K562 (cell line): ENCODE data around the gene POR. TPM values are rescaled to one million over a fixed set of nuclear protein-coding genes. Genes with fewer than 3 reads are reported as not detected.

Experiments used
- ATAC-seq: fragments of 200-7000 bp; cut with Tn5 transposase; 3 replicates; pipeline ENCODE4 v1.9.1; 2020; ENCODE audit warnings: moderate library complexity
- BruUV-seq: library from RNA; stranded (reverse); fragments of 400-500 nt; replicated peaks from 2 replicates; lab custom pipeline; 2021; lab: Mats Ljungman, UMichigan
- CTCF ChIA-PET: fragments of 300-600 bp; formaldehyde crosslinking; extraction: SDS; loops from one replicate; lab custom pipeline; 2021; ENCODE audit warnings: low intra/inter-chr PET ratio; lab: Yijun Ruan, JAX
- POLR2A ChIA-PET: fragments of 300-600, 350-650 bp; sonication (Branson Sonifier 250); formaldehyde crosslinking; extraction: SDS; loops from one replicate; lab custom pipeline; 2021; ENCODE audit warnings: antibody characterized with exemption, inconsistent platforms; lab: Yijun Ruan, JAX
- DNase-seq, 4 experiments: peaks; one replicate each; pipeline versions ENCODE4 v3.0.0 to v3.0.0-alpha.2; 2011 to 2018; ENCODE audit warnings: low spot score in 3 of 4, mixed read lengths in 3 of 4; ENCODE audit errors: extremely low read depth in 1 of 4
- FAIRE-seq: peaks from 2 replicates; lab custom pipeline; 2011; peaks lifted over from hg19 to GRCh38; lab: Jason Lieb, UNC
- H2AFZ ChIP-seq: 2 replicates; pipeline ENCODE4 v1.6.0; 2011; ENCODE audit warnings: low read depth, low read length, control low read depth, inconsistent platforms
- H3K27ac ChIP-seq: fragments of 200-600 bp; 3 replicates; pipeline ENCODE4 v1.8.0; 2011; ENCODE audit warnings: low read depth, mild to moderate bottlenecking, control low read depth, inconsistent platforms, low read length, moderate library complexity, mixed read lengths; ENCODE audit errors: extremely low read depth
- H3K27me3 ChIP-seq, 2 experiments: fragments of 300-600 bp in 1 of 2; 2 replicates in 1 of 2; 3 replicates in 1 of 2; pipeline versions ENCODE4 v1.6.0 to v1.8.0; 2011; ENCODE audit warnings: inconsistent platforms in 2 of 2, low read length in 2 of 2, mild to moderate bottlenecking in 1 of 2, mixed read lengths in 1 of 2, moderate library complexity in 1 of 2; ENCODE audit not compliant: control insufficient read depth in 2 of 2, insufficient read depth in 2 of 2
- H3K36me3 ChIP-seq: fragments of 300-600 bp; 3 replicates; pipeline ENCODE4 v1.8.0; 2011; ENCODE audit warnings: mild to moderate bottlenecking, low read length, inconsistent platforms; ENCODE audit not compliant: control insufficient read depth, insufficient read depth
- H3K4me1 ChIP-seq, 2 experiments: fragments of 200-600 bp in 1 of 2; replicated peaks in 1 of 2; 2 replicates in 1 of 2; 3 replicates in 1 of 2; pipeline versions ENCODE4 v1.5.1 to v1.8.0; 2011; ENCODE audit warnings: inconsistent platforms in 2 of 2, low read length in 2 of 2, mild to moderate bottlenecking in 1 of 2, mixed read lengths in 1 of 2, moderate library complexity in 1 of 2; ENCODE audit not compliant: control insufficient read depth in 2 of 2, insufficient read depth in 2 of 2
- H3K4me2 ChIP-seq: 2 replicates; pipeline ENCODE4 v1.6.1; 2011; ENCODE audit warnings: low read length, control low read depth, inconsistent platforms, mixed read lengths; ENCODE audit not compliant: insufficient read depth
- H3K4me3 ChIP-seq: fragments of 200-600 bp; sonication (generic), shearing (Covaris generic); 2 replicates; pipeline ENCODE4 v1.5.1; 2016; ENCODE audit warnings: control low read depth, inconsistent platforms
- H3K79me2 ChIP-seq: fragments of 200-600 bp; 3 replicates; pipeline ENCODE4 v1.8.0; 2011; ENCODE audit warnings: low read length, inconsistent platforms; ENCODE audit not compliant: control insufficient read depth, insufficient read depth
- H3K9ac ChIP-seq, 2 experiments: 2 replicates each; pipeline versions ENCODE4 v1.6.0 to v1.6.1; 2011; ENCODE audit warnings: low read depth in 2 of 2, low read length in 2 of 2, control low read depth in 1 of 2, inconsistent platforms in 1 of 2, mild to moderate bottlenecking in 1 of 2, mixed read lengths in 1 of 2; ENCODE audit not compliant: insufficient read depth in 1 of 2
- H3K9me1 ChIP-seq: one replicate; pipeline ENCODE4 v1.6.0; 2011; ENCODE audit warnings: inconsistent platforms, mild to moderate bottlenecking, low read length, moderate library complexity; ENCODE audit not compliant: control insufficient read depth, insufficient read depth
- H3K9me3 ChIP-seq: replicated peaks from 2 replicates; pipeline ENCODE4 v1.5.1; 2011; ENCODE audit warnings: low read depth, low read length, inconsistent platforms; ENCODE audit not compliant: control insufficient read depth, insufficient read depth
- H4K20me1 ChIP-seq: replicated peaks from 2 replicates; pipeline ENCODE4 v1.6.1; 2011; ENCODE audit warnings: low read length, inconsistent platforms, mixed read lengths; ENCODE audit not compliant: control insufficient read depth, insufficient read depth
- CTCF ChIP-seq, 3 experiments: IDR thresholded peaks in 2 of 3; conservative IDR thresholded peaks in 1 of 3; 2 replicates each; pipeline ENCODE4 v1.5.1; 2011 to 2012; ENCODE audit warnings: low read length in 3 of 3, mild to moderate bottlenecking in 3 of 3, control low read depth in 2 of 3, improper control_type of control experiment in 1 of 3, inconsistent platforms in 1 of 3, low read depth in 1 of 3, mixed read lengths in 1 of 3, moderate library complexity in 1 of 3; ENCODE audit not compliant: insufficient read depth in 2 of 3
- POLR2G ChIP-seq: fragments of 200-400 bp; formaldehyde crosslinking; IDR thresholded peaks from 2 replicates; pipeline ENCODE4 v1.6.1; 2017; ENCODE audit warnings: low read depth, mild to moderate bottlenecking, antibody characterized with exemption, low read length, moderate library complexity
- ZBTB33 ChIP-seq: sonication (generic); formaldehyde crosslinking; IDR thresholded peaks from 2 replicates; pipeline ENCODE4 v1.8.1; 2023; ENCODE audit warnings: mild to moderate bottlenecking, missing genetic modification reagents
- ZBTB7A ChIP-seq: IDR thresholded peaks from 2 replicates; pipeline ENCODE4 v1.6.1; 2011; ENCODE audit warnings: low read depth, mild to moderate bottlenecking, low read length, moderate library complexity, borderline replicate concordance; ENCODE audit not compliant: control insufficient read depth
- ZNF518B ChIP-seq: fragments of 250-450 bp; sonication (Bioruptor Pico); IDR thresholded peaks from 2 replicates; pipeline ENCODE4 v1.5.0; 2021; ENCODE audit warnings: mild to moderate bottlenecking, moderate library complexity
- WGBS: fragments of 100-300 bp; shearing (Covaris generic); methylation state at CpG from one replicate; pipeline ENCODE4 v1.1.6; 2016; ENCODE audit warnings: low coverage, mixed read lengths; ENCODE audit not compliant: insufficient coverage; ENCODE audit errors: missing lambda C conversion rate; 5-methylcytosine and 5-hydroxymethylcytosine counted together
- in situ Hi-C: fragments of 300-500 bp; cut with MboI; formaldehyde crosslinking; loops from 4 replicates; pipeline ENCODE4 v1.15.0; 2018; ENCODE audit warnings: inconsistent platforms, mixed read lengths
- intact Hi-C: fragments of 100-400 bp; cut with micrococcal nuclease; formaldehyde crosslinking; loops from 2 replicates; pipeline ENCODE4 v1.14.2; 2022
- polyA plus RNA-seq, 8 experiments: library from polyadenylated mRNA; depleted of rRNA in 4 of 8; stranded (reverse) in 5 of 8; unstranded in 3 of 8; fragments of >200 nt; fragmentation: Nextera tagmentation in 2 of 8; fragmentation: Illumina TruSeq in 1 of 8; extraction: Ambion mirVana in 2 of 8; extraction: Trizol in 1 of 8; gene quantifications; 2 replicates each; pipeline versions ENCODE4 v1.2.1 to v1.2.3, GENCODE V29; 2011 to 2014; ENCODE audit warnings: inconsistent platforms in 1 of 8, missing spikeins in 1 of 8
- total RNA-seq, 7 experiments: library from RNA; depleted of rRNA in 6 of 7; stranded (reverse); fragments of >200 nt in 6 of 7; fragmentation: Illumina TruSeq in 2 of 7; extraction: Trizol in 2 of 7; gene quantifications; 2 replicates each; pipeline versions ENCODE4 v1.2.1 to v1.2.3, GENCODE V29; 2011 to 2021; ENCODE audit warnings: low replicate concordance in 1 of 7

Gene POR
- total and polyA plus RNA-seq, 9 of the 15 experiments (the other 6 are each of a cell fraction or from before 2014, with no cell fraction given), result 4.7 to 142 (median 40.8) TPM

- H3K9me1 ChIP-seq, result no peaks in the 10 kb centered on the region
- H3K9me3 ChIP-seq, result no peaks in the 10 kb centered on the region
- DNase-seq, result no peak
- ATAC-seq, result no peak
- H3K4me3 ChIP-seq, result no peak overlapping the region
- peaks cover 35 to 72% of the 10 kb centered on the region in 2 experiments for H3K4me1 ChIP-seq
- no peaks in the 10 kb centered on the region for H3K27me3 ChIP-seq
- H3K9ac ChIP-seq, result no peak overlapping the region
- TF ChIP-seq CTCF (IDR thresholded peaks at IDR 0.05 in 2 of 3, conservative IDR thresholded peaks at IDR 0.05 in 1 of 3; ENCODE audit: insufficient read depth in 2 of 3, low read depth in 1 of 3, low read length in 3 of 3) (0 out of 6 replicates have a peak, but pooled peaks of 1 of the 3 experiments have one; percentile 1), POLR2G (peak; percentile 38; the same call in 1 of the 2 replicates), ZNF518B (CRISPR knock-in tag) (no peak), ZBTB7A (peak; percentile 45; the same call in 1 of the 2 replicates), ZBTB33 (CRISPR knock-in tag) (peak; percentile 39; the same call in 1 of the 2 replicates)
- TF ChIP-seq, all 486 proteins: peak for 4
- CTCF ChIA-PET, result no interaction called here
- no peak overlapping the region for H2AFZ ChIP-seq
- BruUV-seq, result no TSS peak
- H3K79me2 ChIP-seq, result peaks cover 2% of the 10 kb centered on the region; the same call in 1 of the 3 replicates
- 93% methylated on average over 17 of the region's 20 CpGs for WGBS
- no peak overlapping the region for H3K4me2 ChIP-seq
- in situ Hi-C loops (no loop called here), intact Hi-C loops (no loop called here)
- H3K36me3 ChIP-seq, result peaks cover 20% of the 10 kb centered on the region; the same call in 1 of the 3 replicates
- H3K27ac ChIP-seq, result no peak overlapping the region
- H4K20me1 ChIP-seq, result peaks cover 5% of the 10 kb centered on the region; the same call in 1 of the 2 replicates
- POLR2A ChIA-PET, result interaction anchor here (0.5 to 1.1 kb wide), 3 partner anchors 46 to 78 kb away, joined by 3 to 4 read pairs (median 3); no protein-coding TSS in a partner anchor
- FAIRE-seq, result no peak
Observed at GRCh38 chr7:75992083-75992755, 77.3 kb downstream of the POR start.
